H9 (cell line): ENCODE data around the gene STXBP5L. TPM values are rescaled to one million over a fixed set of nuclear protein-coding genes. Genes with fewer than 3 reads are reported as not detected.

Source experiments
- DNase-seq: peaks from one replicate; pipeline ENCODE4 v3.0.0-alpha.2; 2017
- H2AFZ ChIP-seq: one replicate; pipeline ENCODE4 v1.6.1; 2013; ENCODE audit warnings: mild to moderate bottlenecking, low read length, control low read depth, moderate library complexity
- H2AK5ac ChIP-seq: 2 replicates; pipeline ENCODE4 v1.6.1; 2013; ENCODE audit warnings: low read length, control low read depth, mixed read lengths; ENCODE audit not compliant: insufficient read length
- H2BK120ac ChIP-seq: one replicate; pipeline ENCODE4 v1.6.1; 2013; ENCODE audit warnings: low read depth, mild to moderate bottlenecking, low read length, control low read depth, inconsistent platforms; ENCODE audit not compliant: poor library complexity, severe bottlenecking
- H2BK12ac ChIP-seq: 2 replicates; pipeline ENCODE4 v1.6.1; 2013; ENCODE audit warnings: low read length, control low read depth, mixed read lengths, low read depth; ENCODE audit not compliant: insufficient read length
- H2BK15ac ChIP-seq: 2 replicates; pipeline ENCODE4 v1.6.1; 2013; ENCODE audit warnings: low read depth, low read length, control low read depth
- H2BK20ac ChIP-seq: one replicate; pipeline ENCODE4 v1.6.1; 2013; ENCODE audit warnings: low read depth, mild to moderate bottlenecking, low read length, control low read depth, inconsistent platforms; ENCODE audit not compliant: poor library complexity, severe bottlenecking
- H2BK5ac ChIP-seq: 2 replicates; pipeline ENCODE4 v1.6.1; 2013; ENCODE audit warnings: low read length, control low read depth, mixed read lengths; ENCODE audit not compliant: insufficient read length
- H3K14ac ChIP-seq: 2 replicates; pipeline ENCODE4 v1.6.1; 2013; ENCODE audit warnings: low read length, control low read depth; ENCODE audit not compliant: insufficient read depth
- H3K18ac ChIP-seq: 2 replicates; pipeline ENCODE4 v1.6.1; 2013; ENCODE audit warnings: low read depth, mild to moderate bottlenecking, mixed read lengths, low read length, control low read depth; ENCODE audit not compliant: insufficient read length
- H3K23ac ChIP-seq: 2 replicates; pipeline ENCODE4 v1.6.1; 2013; ENCODE audit warnings: low read length, control low read depth, mixed read lengths, low read depth; ENCODE audit not compliant: insufficient read length
- H3K23me2 ChIP-seq: 2 replicates; pipeline ENCODE4 v1.6.1; 2013; ENCODE audit warnings: low read depth, mild to moderate bottlenecking, mixed read lengths, low read length, control low read depth; ENCODE audit not compliant: insufficient read length, poor library complexity, severe bottlenecking
- H3K27ac ChIP-seq: 2 replicates; pipeline ENCODE4 v1.5.1; 2013; ENCODE audit warnings: low read length, control low read depth, mixed read lengths, low read depth; ENCODE audit not compliant: insufficient read length
- H3K27me3 ChIP-seq: 2 replicates; pipeline ENCODE4 v1.6.1; 2013; ENCODE audit warnings: low read length, control low read depth, inconsistent platforms; ENCODE audit not compliant: insufficient read depth
- H3K4ac ChIP-seq: 2 replicates; pipeline ENCODE4 v1.6.1; 2013; ENCODE audit warnings: low read depth, mild to moderate bottlenecking, control low read depth, inconsistent platforms, low read length, moderate library complexity
- H3K4me1 ChIP-seq: 2 replicates; pipeline ENCODE4 v1.6.1; 2013; ENCODE audit warnings: low read length, control low read depth, inconsistent platforms; ENCODE audit not compliant: insufficient read depth
- H3K4me2 ChIP-seq: 2 replicates; pipeline ENCODE4 v1.6.1; 2013; ENCODE audit warnings: low read length, control low read depth, mixed read lengths; ENCODE audit not compliant: insufficient read length, insufficient read depth
- H3K56ac ChIP-seq: 2 replicates; pipeline ENCODE4 v1.6.1; 2013; ENCODE audit warnings: low read depth, mild to moderate bottlenecking, mixed read lengths, low read length, control low read depth; ENCODE audit not compliant: insufficient read length
- H3K79me1 ChIP-seq: 2 replicates; pipeline ENCODE4 v1.6.1; 2013; ENCODE audit warnings: low read depth, mild to moderate bottlenecking, moderate library complexity, low read length, control low read depth, inconsistent platforms; ENCODE audit not compliant: insufficient read depth, poor library complexity, severe bottlenecking
- H3K79me2 ChIP-seq: 2 replicates; pipeline ENCODE4 v1.6.1; 2013; ENCODE audit warnings: low read length, control low read depth, inconsistent platforms; ENCODE audit not compliant: insufficient read depth
- H3K9ac ChIP-seq: 2 replicates; pipeline ENCODE4 v1.6.1; 2013; ENCODE audit warnings: low read length, control low read depth, mixed read lengths; ENCODE audit not compliant: insufficient read length; ENCODE audit errors: extremely low read depth
- H3K9me3 ChIP-seq: one replicate; pipeline ENCODE4 v1.6.1; 2013; ENCODE audit warnings: low read depth, low read length, inconsistent platforms; ENCODE audit not compliant: control insufficient read depth
- H3T11ph ChIP-seq: one replicate; pipeline ENCODE4 v1.6.1; 2013; ENCODE audit warnings: mild to moderate bottlenecking, low read length, control low read depth, inconsistent platforms
- H4K20me1 ChIP-seq: one replicate; pipeline ENCODE4 v1.6.1; 2013; ENCODE audit not compliant: control insufficient read depth, insufficient read length, insufficient read depth
- H4K5ac ChIP-seq: 2 replicates; pipeline ENCODE4 v1.6.1; 2013; ENCODE audit warnings: low read depth, mild to moderate bottlenecking, mixed read lengths, low read length, control low read depth; ENCODE audit not compliant: insufficient read length
- H4K8ac ChIP-seq: replicated peaks from 2 replicates; pipeline ENCODE4 v1.6.1; 2013; ENCODE audit warnings: low read length, control low read depth, mixed read lengths, low read depth; ENCODE audit not compliant: insufficient read length
- H4K91ac ChIP-seq: 2 replicates; pipeline ENCODE4 v1.6.1; 2013; ENCODE audit warnings: low read depth, mild to moderate bottlenecking, moderate library complexity, mixed read lengths, low read length, control low read depth; ENCODE audit not compliant: insufficient read length
- H3K27ac Mint-ChIP-seq, 3 experiments: 2 replicates in 2 of 3; 3 replicates in 1 of 3; pipeline ENCODE4 v1.8.0; 2020 to 2021; ENCODE audit warnings: mixed read lengths in 3 of 3, mild to moderate bottlenecking in 1 of 3, moderate library complexity in 1 of 3
- H3K27me3 Mint-ChIP-seq: 2 replicates; pipeline ENCODE4 v1.8.0; 2021; ENCODE audit warnings: low read depth, mild to moderate bottlenecking, moderate library complexity, mixed read lengths
- H3K36me3 Mint-ChIP-seq, 3 experiments: 2 replicates in 2 of 3; 3 replicates in 1 of 3; pipeline ENCODE4 v1.8.0; 2020 to 2021; ENCODE audit warnings: low read depth in 3 of 3, mixed read lengths in 3 of 3; ENCODE audit not compliant: insufficient read depth in 1 of 3
- H3K4me1 Mint-ChIP-seq, 2 experiments: 2 replicates each; pipeline ENCODE4 v1.8.0; 2020; ENCODE audit warnings: mixed read lengths in 2 of 2
- H3K4me3 Mint-ChIP-seq, 2 experiments: 2 replicates in 1 of 2; 3 replicates in 1 of 2; pipeline ENCODE4 v1.8.0; 2020 to 2021; ENCODE audit warnings: mild to moderate bottlenecking in 2 of 2, mixed read lengths in 2 of 2, moderate library complexity in 1 of 2
- H3K9me3 Mint-ChIP-seq, 2 experiments: 2 replicates in 1 of 2; 3 replicates in 1 of 2; pipeline ENCODE4 v1.8.0; 2020; ENCODE audit warnings: mild to moderate bottlenecking in 2 of 2, mixed read lengths in 2 of 2, moderate library complexity in 1 of 2
- WGBS: extraction: QIAGEN DNeasy Blood & Tissue Kit; methylation state at CpG from one replicate; pipeline ENCODE4 v1.1.7; 2013; ENCODE audit warnings: missing lambda C conversion rate, low lambda C conversion rate, mixed read lengths; ENCODE audit not compliant: insufficient read length; ENCODE audit errors: extremely low coverage; 5-methylcytosine and 5-hydroxymethylcytosine counted together
- total RNA-seq: library from RNA; stranded (reverse); gene quantifications from 2 replicates; pipeline ENCODE4 v1.2.1, GENCODE V29; 2021
- TF ChIP-seq, protein P1 (sequence below): fragments of 200-600 bp; sonication (generic); conservative IDR thresholded peaks from 3 replicates; pipeline ENCODE4 v1.8.0; 2021; ENCODE audit warnings: antibody characterized with exemption, mild to moderate bottlenecking

STXBP5L gene
- total RNA-seq, 1 experiment from 2014 or later, result 4.7 TPM

DNA sequence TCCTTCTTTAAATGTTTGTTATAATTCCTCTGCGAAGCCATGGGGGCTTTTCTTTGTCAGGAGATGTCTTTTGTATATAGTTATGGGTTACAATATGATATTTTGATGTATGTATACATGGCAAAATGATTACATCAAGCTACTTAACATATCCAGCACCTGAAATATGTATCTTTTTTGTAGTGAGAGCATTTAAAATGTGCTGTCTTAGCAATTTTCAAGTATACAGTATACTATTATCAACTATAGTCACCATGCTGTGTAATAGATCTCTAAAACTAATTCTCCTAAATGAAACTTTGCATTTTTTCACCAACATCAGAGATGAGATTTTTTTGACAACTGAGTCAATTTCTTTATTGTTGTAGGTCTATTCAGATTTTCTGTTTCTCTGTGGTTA is 77.2 kb downstream of the STXBP5L start:
- Histone ChIP-seq H2BK5ac (no peak overlapping the region), H4K20me1 (no peaks in the 10 kb centered on the region), H3K79me2 (no peaks in the 10 kb centered on the region), H3K27me3 (no peaks in the 10 kb centered on the region), H3K56ac (no peak overlapping the region), H3K23ac (no peak overlapping the region), H4K91ac (no peak overlapping the region), H3K18ac (no peak overlapping the region), H3K9me3 (no peaks in the 10 kb centered on the region), H2AFZ (no peak overlapping the region), H2AK5ac (no peak overlapping the region), H2BK20ac (no peak overlapping the region), H3K9ac (no peak overlapping the region), H3K23me2 (no peaks in the 10 kb centered on the region), H4K5ac (no peak overlapping the region), H3T11ph (no peak overlapping the region), H4K8ac (no peak overlapping the region), H3K14ac (no peak overlapping the region), H2BK15ac (no peak overlapping the region), H3K4ac (no peak overlapping the region), H3K4me2 (no peak overlapping the region), H3K79me1 (no peaks in the 10 kb centered on the region), H3K27ac (no peak overlapping the region), H2BK12ac (no peak overlapping the region), H2BK120ac (no peak overlapping the region), H3K4me1 (no peaks in the 10 kb centered on the region)
- Mint-ChIP-seq H3K4me1 (peaks cover 9 to 12% of the 10 kb centered on the region in 2 experiments), H3K27me3 (no peaks in the 10 kb centered on the region), H3K27ac (no peak overlapping the region), H3K4me3 (no peak overlapping the region), H3K9me3 (peaks cover 23 to 25% of the 10 kb centered on the region in 2 experiments), H3K36me3 (peaks cover 6 to 30% (median 14%) of the 10 kb centered on the region in 3 experiments)
- TF ChIP-seq, protein P1, sequence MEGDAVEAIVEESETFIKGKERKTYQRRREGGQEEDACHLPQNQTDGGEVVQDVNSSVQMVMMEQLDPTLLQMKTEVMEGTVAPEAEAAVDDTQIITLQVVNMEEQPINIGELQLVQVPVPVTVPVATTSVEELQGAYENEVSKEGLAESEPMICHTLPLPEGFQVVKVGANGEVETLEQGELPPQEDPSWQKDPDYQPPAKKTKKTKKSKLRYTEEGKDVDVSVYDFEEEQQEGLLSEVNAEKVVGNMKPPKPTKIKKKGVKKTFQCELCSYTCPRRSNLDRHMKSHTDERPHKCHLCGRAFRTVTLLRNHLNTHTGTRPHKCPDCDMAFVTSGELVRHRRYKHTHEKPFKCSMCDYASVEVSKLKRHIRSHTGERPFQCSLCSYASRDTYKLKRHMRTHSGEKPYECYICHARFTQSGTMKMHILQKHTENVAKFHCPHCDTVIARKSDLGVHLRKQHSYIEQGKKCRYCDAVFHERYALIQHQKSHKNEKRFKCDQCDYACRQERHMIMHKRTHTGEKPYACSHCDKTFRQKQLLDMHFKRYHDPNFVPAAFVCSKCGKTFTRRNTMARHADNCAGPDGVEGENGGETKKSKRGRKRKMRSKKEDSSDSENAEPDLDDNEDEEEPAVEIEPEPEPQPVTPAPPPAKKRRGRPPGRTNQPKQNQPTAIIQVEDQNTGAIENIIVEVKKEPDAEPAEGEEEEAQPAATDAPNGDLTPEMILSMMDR, result no peak
- WGBS, result no CpG with 5 or more reads among the region's 1 CpG
- no peak for DNase-seq
